C4-2B (cell line): Measurements from ENCODE around the gene NTF3.

ENCODE experiments used
- H3K27ac ChIP-seq: fragments of 450-650 bp; 2 replicates; pipeline ENCODE4 v1.5.1; 2017
- ZFX ChIP-seq: fragments of 450-650 bp; IDR thresholded peaks from 2 replicates; pipeline ENCODE4 v1.6.1; 2017
- TF ChIP-seq, protein P1 (sequence below): fragments of 450-650 bp; conservative IDR thresholded peaks from 2 replicates; pipeline ENCODE4 v1.5.1; 2017; ENCODE audit warnings: mild to moderate bottlenecking

Gene NTF3

DNA sequence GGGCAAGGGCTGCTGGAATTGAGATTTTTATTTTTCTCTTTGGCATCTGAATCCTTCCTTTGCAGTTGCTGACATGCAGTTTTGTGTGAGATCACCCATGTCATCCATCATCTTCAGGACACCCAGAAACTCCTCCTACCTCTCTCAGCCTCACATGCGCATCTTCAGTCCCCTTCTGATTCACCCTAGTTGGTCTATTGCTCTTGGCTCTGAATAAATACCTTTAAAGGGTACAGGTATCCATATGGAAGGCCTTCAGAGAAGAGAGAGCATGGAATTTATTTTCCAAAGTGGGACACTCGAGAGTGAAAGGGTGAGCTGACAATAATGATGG lies 41.8 kb downstream of the NTF3 start:
- TF ChIP-seq, protein P1, sequence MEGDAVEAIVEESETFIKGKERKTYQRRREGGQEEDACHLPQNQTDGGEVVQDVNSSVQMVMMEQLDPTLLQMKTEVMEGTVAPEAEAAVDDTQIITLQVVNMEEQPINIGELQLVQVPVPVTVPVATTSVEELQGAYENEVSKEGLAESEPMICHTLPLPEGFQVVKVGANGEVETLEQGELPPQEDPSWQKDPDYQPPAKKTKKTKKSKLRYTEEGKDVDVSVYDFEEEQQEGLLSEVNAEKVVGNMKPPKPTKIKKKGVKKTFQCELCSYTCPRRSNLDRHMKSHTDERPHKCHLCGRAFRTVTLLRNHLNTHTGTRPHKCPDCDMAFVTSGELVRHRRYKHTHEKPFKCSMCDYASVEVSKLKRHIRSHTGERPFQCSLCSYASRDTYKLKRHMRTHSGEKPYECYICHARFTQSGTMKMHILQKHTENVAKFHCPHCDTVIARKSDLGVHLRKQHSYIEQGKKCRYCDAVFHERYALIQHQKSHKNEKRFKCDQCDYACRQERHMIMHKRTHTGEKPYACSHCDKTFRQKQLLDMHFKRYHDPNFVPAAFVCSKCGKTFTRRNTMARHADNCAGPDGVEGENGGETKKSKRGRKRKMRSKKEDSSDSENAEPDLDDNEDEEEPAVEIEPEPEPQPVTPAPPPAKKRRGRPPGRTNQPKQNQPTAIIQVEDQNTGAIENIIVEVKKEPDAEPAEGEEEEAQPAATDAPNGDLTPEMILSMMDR, result no peak
- TF ChIP-seq ZFX, result no peak
- H3K27ac ChIP-seq, result no peak overlapping the region

GRCh38 chr12:5476356-5476755 lies 44.4 kb downstream of the NTF3 start:
- TF ChIP-seq, protein P1, result no peak
- TF ChIP-seq ZFX, result no peak
- H3K27ac ChIP-seq, result no peak overlapping the region

DNA sequence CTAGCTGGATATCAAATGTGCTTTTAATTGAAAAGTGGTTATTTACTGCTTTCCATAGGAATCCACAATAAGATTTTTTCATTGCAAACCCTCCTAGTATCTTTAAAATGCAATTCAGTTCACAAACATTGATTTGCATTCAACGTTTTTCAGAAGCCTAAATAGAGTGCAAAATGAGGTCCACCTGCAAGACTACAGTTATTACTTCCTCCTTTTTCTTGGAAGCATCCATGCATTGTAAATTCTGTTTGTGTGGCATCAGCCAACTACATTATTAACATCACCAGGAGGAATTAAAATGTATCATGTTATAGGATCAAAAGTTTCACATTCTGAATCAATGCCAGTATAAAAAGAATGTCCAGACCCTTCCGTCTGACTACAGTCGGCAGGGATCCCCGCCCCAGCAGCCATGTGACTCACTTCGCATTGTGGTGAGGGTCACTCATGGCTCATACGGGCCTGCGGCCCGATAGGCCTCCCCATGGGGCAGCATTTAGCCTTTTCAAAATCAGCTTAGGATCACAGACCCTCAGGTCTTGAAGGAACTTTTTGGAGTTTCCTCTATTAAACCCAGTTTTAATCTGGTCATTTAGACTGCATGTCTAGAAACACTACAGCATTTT lies 46.3 kb downstream of the NTF3 start:
- TF ChIP-seq ZFX, result no peak
- TF ChIP-seq, protein P1, result no peak
- no peak overlapping the region for H3K27ac ChIP-seq

DNA sequence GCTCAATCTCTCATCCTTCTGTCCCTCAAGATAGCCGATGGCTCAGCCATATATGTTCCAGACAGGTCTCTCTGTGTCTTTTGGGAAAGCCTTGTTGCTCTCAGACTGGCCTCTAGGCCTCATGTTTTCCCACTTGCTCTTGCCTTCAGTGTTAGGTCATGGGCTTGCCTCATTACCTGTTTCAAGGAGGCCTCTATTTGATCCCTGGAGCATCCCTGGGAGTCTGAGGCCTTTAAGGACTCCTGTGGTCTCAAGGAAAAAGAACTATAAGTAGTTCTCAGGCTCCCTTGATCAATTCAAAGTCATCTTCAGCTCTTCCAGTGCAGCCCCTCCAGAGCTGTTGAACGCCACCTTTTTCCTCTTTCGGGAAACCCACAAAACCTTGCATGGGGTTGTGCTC lies 47.9 kb downstream of the NTF3 start:
- no peak for TF ChIP-seq ZFX
- TF ChIP-seq, protein P1, result no peak
- no peak overlapping the region for H3K27ac ChIP-seq

DNA sequence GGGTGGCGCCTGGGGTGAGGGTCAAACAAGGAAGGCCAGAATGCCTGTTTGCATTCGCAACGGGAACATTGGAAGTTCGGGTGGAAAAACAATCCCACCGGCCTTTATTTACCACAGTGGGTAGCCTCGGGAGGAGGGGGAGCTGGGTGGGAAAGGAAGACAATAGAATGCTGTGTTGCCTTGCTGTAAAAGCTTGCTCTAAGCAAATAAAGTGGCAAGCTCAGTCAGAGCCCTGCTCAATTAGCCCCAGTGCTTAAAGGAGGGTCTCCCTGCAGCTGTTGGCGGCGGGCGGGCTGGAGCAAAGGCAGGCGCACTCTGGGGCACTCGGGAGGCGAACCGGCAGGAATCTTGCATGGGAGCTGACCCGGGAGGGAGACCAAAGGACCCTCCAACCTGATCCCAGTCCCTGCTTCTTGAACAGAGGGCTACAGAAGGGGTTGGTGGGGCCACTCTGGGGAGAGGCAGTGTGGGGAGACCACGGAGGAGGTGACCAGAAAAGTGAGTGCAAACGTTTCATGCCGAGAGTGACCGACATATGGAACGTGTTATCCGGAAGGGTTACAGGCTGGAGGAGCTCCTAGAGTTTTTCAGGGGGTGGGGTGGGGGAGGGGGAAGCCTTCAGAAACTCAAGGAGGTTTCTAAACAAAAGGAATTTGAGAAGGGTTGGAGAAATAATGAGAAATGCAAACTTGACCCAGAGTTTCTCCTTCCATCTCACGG lies 48.5 kb downstream of the NTF3 start:
- no peak overlapping the region for H3K27ac ChIP-seq
- TF ChIP-seq ZFX, result no peak
- TF ChIP-seq, protein P1, result no peak

- H3K27ac ChIP-seq, result no peak overlapping the region
- TF ChIP-seq ZFX, result no peak
- TF ChIP-seq, protein P1, result no peak
Observed at GRCh38 chr12:5480938-5481303, 49.0 kb downstream of the NTF3 start.

DNA sequence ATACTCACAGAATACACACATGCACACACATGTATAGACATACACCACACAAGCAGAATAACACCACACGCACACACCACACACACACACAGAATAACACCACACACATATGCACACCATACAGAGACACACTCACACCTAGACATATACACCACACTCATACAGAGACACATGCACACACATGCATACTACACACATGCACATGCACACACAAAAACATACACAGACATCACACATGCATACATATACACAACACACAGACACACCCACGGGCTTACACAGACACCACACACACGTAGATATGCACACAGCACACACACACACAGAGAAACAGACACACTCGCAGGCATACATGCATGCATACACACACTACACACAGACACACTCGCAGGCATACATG lies 49.7 kb downstream of the NTF3 start:
- TF ChIP-seq, protein P1, result no peak
- TF ChIP-seq ZFX, result no peak
- no peak overlapping the region for H3K27ac ChIP-seq
